ENCODE results near the gene CDPF1. TPM values are rescaled to one million over a fixed set of nuclear protein-coding genes. Genes with fewer than 3 reads are reported as not detected.

Gene CDPF1
- total and polyA plus RNA-seq, 12 donors: 6.3 to 12.7 (median 7.6) TPM

GRCh38 chr22:46225631-46226030 is 24.5 kb downstream of the CDPF1 start:
- Histone ChIP-seq H3K9me3 (no peaks in the 10 kb centered on the region), H3K4me1 (no peaks in the 10 kb centered on the region), H3K4me3 (no peak overlapping the region), H3K27me3 (no peaks in the 10 kb centered on the region), H3K36me3 (peaks cover 0 to 78% (median 25%) of the 10 kb centered on the region in 9 donors), H3K27ac (no peak overlapping the region)
- ATAC-seq: peak in 1 of 8 donors; percentile 53
- WGBS, 2 donors: 92 to 95% methylated on average over 7 of the region's 7 CpGs
- DNase-seq: no peak
- TF ChIP-seq CTCF (IDR thresholded peaks at IDR 0.05): no peak
- intact Hi-C loops (cut with DNase I): no loop called here

GRCh38 chr22:46224898-46225290 is 25.2 kb downstream of the CDPF1 start:
- Histone ChIP-seq H3K36me3 (peaks cover 0 to 86% (median 33%) of the 10 kb centered on the region in 9 donors), H3K27me3 (no peaks in the 10 kb centered on the region), H3K4me1 (no peaks in the 10 kb centered on the region), H3K4me3 (no peak overlapping the region), H3K27ac (no peak overlapping the region), H3K9me3 (no peaks in the 10 kb centered on the region)
- peak in 1 of 8 donors; percentile 31 for ATAC-seq
- intact Hi-C loops (cut with DNase I): no loop called here
- TF ChIP-seq CTCF (IDR thresholded peaks at IDR 0.05): no peak
- DNase-seq: no peak
- WGBS, 2 donors: 67 to 76% methylated on average over 10 of the region's 10 CpGs

- peak in 3 of 8 donors; percentile 23 to 32 (median 29) for ATAC-seq
- whole genome bisulfite sequencing, 2 donors: 84 to 88% methylated on average over 23 of the region's 23 CpGs
- no peak for TF ChIP-seq CTCF (IDR thresholded peaks at IDR 0.05)
These were observed 25.8 kb downstream of the CDPF1 start for GRCh38 chr22:46224044-46224897.

GRCh38 chr22:46220921-46221320 is 29.2 kb downstream of the CDPF1 start:
- no peak for ATAC-seq
- intact Hi-C loops (cut with DNase I): no loop called here
- TF ChIP-seq CTCF (IDR thresholded peaks at IDR 0.05): no peak
- DNase-seq: no peak
- 81 to 84% methylated on average over 5 of the region's 5 CpGs for WGBS, 2 donors
- H3K4me3 ChIP-seq: no peak overlapping the region
- H3K36me3 ChIP-seq: peaks cover 0 to 94% (median 55%) of the 10 kb centered on the region in 9 donors
- peaks cover 0 to 3% (median 0%) of the 10 kb centered on the region in 9 donors for H3K4me1 ChIP-seq
- no peaks in the 10 kb centered on the region for H3K9me3 ChIP-seq
- no peaks in the 10 kb centered on the region for H3K27me3 ChIP-seq
- no peak overlapping the region for H3K27ac ChIP-seq

More at GRCh38 chr22:46224044-46224897, 25.8 kb downstream of the CDPF1 start:
- no peak overlapping the region for H3K27ac ChIP-seq
- H3K27me3 ChIP-seq: no peaks in the 10 kb centered on the region
- peaks cover 0 to 3% (median 0%) of the 10 kb centered on the region in 9 donors for H3K4me1 ChIP-seq
- intact Hi-C loops (cut with DNase I): no loop called here
- H3K36me3 ChIP-seq: peaks cover 0 to 90% (median 39%) of the 10 kb centered on the region in 9 donors
- H3K4me3 ChIP-seq: no peak overlapping the region
- no peaks in the 10 kb centered on the region for H3K9me3 ChIP-seq
- DNase-seq: no peak

Data from heart right ventricle (tissue), 16 donors.